Parathyroid adenoma (tissue), 2 donors: ENCODE measurements around the gene ZBTB4.
A peak's percentile ranks its signal among the peaks of the same experiment; 100 is the strongest.
"Not testable (repeated sequence)": the region's sequence is repeated elsewhere in the genome, so short reads cannot be mapped to it uniquely, and the experiment has no call there.

ENCODE experiments used
- H2AFZ ChIP-seq: fragments of 300-600 bp; sonication (generic); one replicate; pipeline ENCODE4 v1.7.0; 2017; ENCODE audit warnings: antibody characterized with exemption, mild to moderate bottlenecking
- H3K27ac ChIP-seq: fragments of 300-600 bp; sonication (generic); one replicate; pipeline ENCODE4 v1.7.0; 2017
- H3K27me3 ChIP-seq: fragments of 300-600 bp; sonication (generic); one replicate; pipeline ENCODE4 v1.7.0; 2017; ENCODE audit warnings: low read length; ENCODE audit not compliant: control insufficient read depth, insufficient read depth
- H3K36me3 ChIP-seq: fragments of 300-600 bp; sonication (generic); one replicate; pipeline ENCODE4 v1.7.0; 2017; ENCODE audit warnings: low read length; ENCODE audit not compliant: control insufficient read depth, insufficient read depth
- H3K4me1 ChIP-seq: fragments of 300-600 bp; sonication (generic); one replicate; pipeline ENCODE4 v1.7.0; 2017; ENCODE audit warnings: control low read depth
- H3K4me2 ChIP-seq: fragments of 300-600 bp; sonication (generic); one replicate; pipeline ENCODE4 v1.7.0; 2017; ENCODE audit warnings: low read length
- H3K4me3 ChIP-seq: fragments of 300-600 bp; sonication (generic); one replicate; pipeline ENCODE4 v1.7.0; 2017; ENCODE audit warnings: low read depth, low read length
- H3K79me2 ChIP-seq: fragments of 300-600 bp; sonication (generic); one replicate; pipeline ENCODE4 v1.7.0; 2017; ENCODE audit warnings: control low read depth
- H3K9ac ChIP-seq: fragments of 300-600 bp; sonication (generic); one replicate; pipeline ENCODE4 v1.7.0; 2017; ENCODE audit warnings: mild to moderate bottlenecking
- H3K9me3 ChIP-seq: fragments of 300-600 bp; sonication (generic); one replicate; pipeline ENCODE4 v1.7.0; 2017; ENCODE audit warnings: low read length; ENCODE audit not compliant: control insufficient read depth
- TF ChIP-seq, protein P1 (sequence below): fragments of 300-600 bp; sonication (generic); IDR thresholded peaks from one replicate; pipeline ENCODE4 v1.7.0; 2017; ENCODE audit warnings: antibody characterized with exemption, mild to moderate bottlenecking
- donor health status: primary hyperparathyroidism.

Gene ZBTB4

GRCh38 chr17:7484919-7485377, 5.5 kb upstream of the ZBTB4 start:
- Histone ChIP-seq H3K9ac (no peak overlapping the region), H3K9me3 (no peaks in the 10 kb centered on the region), H3K4me1 (peaks cover 10% of the 10 kb centered on the region), H2AFZ (peak overlapping the region; percentile 65), H3K27me3 (no peaks in the 10 kb centered on the region), H3K4me2 (peak overlapping the region; percentile 72), H3K4me3 (peak overlapping the region; percentile 97), H3K36me3 (no peaks in the 10 kb centered on the region), H3K27ac (peak overlapping the region; percentile 98), H3K79me2 (peaks cover 50% of the 10 kb centered on the region)
- TF ChIP-seq, protein P1, sequence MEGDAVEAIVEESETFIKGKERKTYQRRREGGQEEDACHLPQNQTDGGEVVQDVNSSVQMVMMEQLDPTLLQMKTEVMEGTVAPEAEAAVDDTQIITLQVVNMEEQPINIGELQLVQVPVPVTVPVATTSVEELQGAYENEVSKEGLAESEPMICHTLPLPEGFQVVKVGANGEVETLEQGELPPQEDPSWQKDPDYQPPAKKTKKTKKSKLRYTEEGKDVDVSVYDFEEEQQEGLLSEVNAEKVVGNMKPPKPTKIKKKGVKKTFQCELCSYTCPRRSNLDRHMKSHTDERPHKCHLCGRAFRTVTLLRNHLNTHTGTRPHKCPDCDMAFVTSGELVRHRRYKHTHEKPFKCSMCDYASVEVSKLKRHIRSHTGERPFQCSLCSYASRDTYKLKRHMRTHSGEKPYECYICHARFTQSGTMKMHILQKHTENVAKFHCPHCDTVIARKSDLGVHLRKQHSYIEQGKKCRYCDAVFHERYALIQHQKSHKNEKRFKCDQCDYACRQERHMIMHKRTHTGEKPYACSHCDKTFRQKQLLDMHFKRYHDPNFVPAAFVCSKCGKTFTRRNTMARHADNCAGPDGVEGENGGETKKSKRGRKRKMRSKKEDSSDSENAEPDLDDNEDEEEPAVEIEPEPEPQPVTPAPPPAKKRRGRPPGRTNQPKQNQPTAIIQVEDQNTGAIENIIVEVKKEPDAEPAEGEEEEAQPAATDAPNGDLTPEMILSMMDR, result no peak

GRCh38 chr17:7484067-7484918, 4.9 kb upstream of the ZBTB4 start, which contains the start of gene POLR2A:
POLR2A (plus strand) TSS chr17:7484366.
- Histone ChIP-seq H3K4me3 (peak within 1 kb of the TSS; percentile 97), H3K79me2 (peaks cover 49% of the 10 kb centered on the region), H2AFZ (peak within 1 kb of the TSS; percentile 80), H3K9ac (peak within 1 kb of the TSS; percentile 57), H3K4me2 (peak within 1 kb of the TSS; percentile 100), H3K4me1 (peaks cover 12% of the 10 kb centered on the region), H3K27me3 (no peaks in the 10 kb centered on the region), H3K36me3 (no peaks in the 10 kb centered on the region), H3K27ac (peak within 1 kb of the TSS; percentile 98), H3K9me3 (no peaks in the 10 kb centered on the region)
- TF ChIP-seq, protein P1, result peak; percentile 14

DNA sequence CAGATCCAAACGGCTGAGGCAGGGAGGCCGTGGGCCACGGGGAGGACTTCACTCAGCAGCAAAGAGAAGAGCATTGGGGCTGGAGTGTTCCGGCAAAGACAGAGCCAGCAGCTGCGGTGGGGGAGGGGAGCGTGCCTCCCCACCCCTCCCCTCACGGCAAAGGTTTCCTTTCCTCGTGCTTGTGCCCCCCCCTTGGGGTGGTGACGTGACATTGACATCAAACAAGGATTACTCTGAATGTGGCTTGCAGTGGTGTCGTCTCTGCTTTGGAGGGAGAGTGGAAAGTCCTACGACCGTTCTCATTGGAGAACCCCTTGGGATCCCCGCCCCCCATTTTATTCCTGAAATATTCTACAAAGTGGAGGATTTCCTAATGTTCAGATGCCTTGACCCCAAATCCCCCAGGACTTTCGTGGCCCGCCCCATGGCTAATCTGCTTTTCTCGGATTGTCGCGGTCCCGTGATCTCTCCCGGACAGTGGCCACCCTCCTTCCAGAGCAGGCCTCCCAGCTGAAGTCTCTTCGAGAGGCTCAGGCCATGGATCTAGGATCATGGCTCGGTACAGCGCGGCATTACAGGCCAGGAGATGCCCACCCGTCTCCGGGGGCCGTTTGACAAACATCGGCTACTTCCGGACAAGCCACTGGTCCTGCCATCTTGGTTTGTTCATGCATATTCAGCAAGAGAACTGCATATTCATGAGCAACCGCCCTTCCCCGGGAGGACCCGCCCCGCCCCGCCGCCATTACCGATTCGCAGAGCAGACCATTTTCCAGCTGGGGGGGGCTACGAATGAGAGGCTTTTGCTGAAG, 4.0 kb upstream of the ZBTB4 start:
- H3K9ac ChIP-seq, result peak overlapping the region; percentile 57
- peak overlapping the region; percentile 98 for H3K27ac ChIP-seq
- peaks cover 12% of the 10 kb centered on the region for H3K4me1 ChIP-seq
- peak overlapping the region; percentile 97 for H3K4me3 ChIP-seq
- no peaks in the 10 kb centered on the region for H3K27me3 ChIP-seq
- peaks cover 45% of the 10 kb centered on the region for H3K79me2 ChIP-seq
- no peaks in the 10 kb centered on the region for H3K9me3 ChIP-seq
- peak overlapping the region; percentile 100 for H3K4me2 ChIP-seq
- H3K36me3 ChIP-seq, result no peaks in the 10 kb centered on the region
- H2AFZ ChIP-seq, result peak overlapping the region; percentile 80
- TF ChIP-seq, protein P1, result no peak

DNA sequence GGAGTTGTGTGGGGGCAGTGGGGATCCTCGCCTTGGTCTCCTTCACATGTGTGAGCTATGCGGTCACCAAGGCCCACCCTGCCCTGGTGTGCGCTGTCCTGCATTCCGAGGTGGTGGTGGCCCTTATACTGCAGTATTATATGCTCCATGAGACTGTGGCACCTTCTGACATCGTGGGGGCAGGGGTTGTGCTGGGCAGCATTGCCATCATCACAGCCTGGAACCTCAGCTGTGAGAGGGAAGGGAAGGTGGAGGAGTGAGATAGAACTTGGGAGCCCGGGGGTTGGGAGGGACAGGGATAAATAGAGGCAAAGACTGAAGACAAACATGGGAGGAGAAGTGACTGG, 3.3 kb upstream of the ZBTB4 start:
- H3K4me3 ChIP-seq, result peak overlapping the region; percentile 97
- H3K9ac ChIP-seq, H3K27me3 ChIP-seq, H2AFZ ChIP-seq, H3K9me3 ChIP-seq, H3K36me3 ChIP-seq: not testable (repeated sequence)
- H3K27ac ChIP-seq, result peak overlapping the region; percentile 98
- peaks cover 48% of the 10 kb centered on the region for H3K79me2 ChIP-seq
- H3K4me2 ChIP-seq, result peak overlapping the region; percentile 100
- H3K4me1 ChIP-seq, result peaks cover 15% of the 10 kb centered on the region

DNA sequence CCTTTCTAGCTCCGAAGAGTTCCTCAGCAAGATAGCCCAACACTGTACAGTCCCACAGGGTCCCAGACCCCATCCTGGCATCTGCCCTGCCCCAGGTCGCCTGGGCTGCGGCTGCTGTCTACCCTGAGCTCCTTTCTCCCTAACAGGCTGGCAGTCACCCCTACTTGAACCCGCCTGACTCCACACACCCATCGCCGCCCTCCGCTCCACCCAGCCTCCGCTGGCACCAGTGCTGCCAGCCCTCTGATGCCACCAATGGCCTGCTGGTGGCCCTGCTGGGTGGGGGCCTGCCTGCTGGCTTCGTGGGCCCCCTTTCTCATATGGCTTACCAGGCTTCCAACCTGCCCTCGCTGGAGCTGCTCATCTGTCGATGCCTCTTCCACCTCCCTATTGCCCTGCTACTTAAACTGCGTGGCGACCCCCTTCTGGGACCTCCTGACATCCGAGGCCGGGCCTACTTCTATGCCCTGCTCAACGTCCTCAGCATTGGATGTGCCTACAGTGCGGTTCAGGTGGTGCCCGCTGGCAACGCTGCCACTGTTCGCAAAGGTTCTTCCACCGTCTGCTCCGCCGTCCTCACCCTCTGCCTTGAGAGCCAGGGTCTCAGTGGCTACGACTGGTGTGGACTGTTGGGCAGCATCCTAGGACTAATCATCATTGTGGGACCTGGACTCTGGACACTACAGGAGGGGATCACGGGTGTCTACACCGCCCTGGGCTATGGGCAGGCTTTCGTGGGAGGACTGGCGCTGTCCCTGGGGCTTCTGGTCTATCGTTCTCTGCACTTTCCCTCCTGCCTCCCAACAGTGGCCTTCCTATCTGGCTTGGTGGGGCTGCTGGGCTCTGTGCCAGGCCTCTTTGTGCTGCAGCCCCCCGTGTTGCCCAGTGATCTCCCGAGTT, 2.7 kb upstream of the ZBTB4 start:
- not testable (repeated sequence) for H3K4me2 ChIP-seq, H3K9me3 ChIP-seq, H3K36me3 ChIP-seq, H3K27me3 ChIP-seq, H2AFZ ChIP-seq, H3K4me3 ChIP-seq, H3K9ac ChIP-seq
- Histone ChIP-seq H3K79me2 (peaks cover 44% of the 10 kb centered on the region), H3K27ac (peak overlapping the region; percentile 99), H3K4me1 (peaks cover 18% of the 10 kb centered on the region)

DNA sequence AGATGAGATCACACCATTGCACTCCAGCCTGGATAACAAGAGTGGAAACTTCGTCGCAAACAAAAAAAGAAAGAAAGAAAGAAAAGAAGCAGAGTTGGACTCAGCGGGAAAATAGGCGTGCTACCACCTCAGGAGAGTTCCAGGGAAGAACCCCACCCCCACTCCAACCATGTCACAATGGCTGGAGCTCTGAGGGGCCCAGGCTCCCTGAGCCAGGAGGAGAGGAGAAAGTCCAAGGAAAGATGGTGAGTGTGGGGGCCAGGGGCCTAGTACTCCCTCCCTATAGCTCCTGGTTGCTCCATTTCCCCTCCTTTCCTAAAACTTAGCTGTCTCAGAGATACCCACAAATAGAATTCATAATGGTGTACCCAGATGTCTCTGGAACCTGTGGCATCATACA, 1.8 kb upstream of the ZBTB4 start, which contains the start of gene SLC35G6:
Gene SLC35G6 (plus strand): TSS at position 172 of the 400 bp plus-strand sequence. CDS start 71 bp downstream, at position 243.
- Histone ChIP-seq H3K27ac (peak within 1 kb of the TSS; percentile 99), H3K4me2 (peak within 1 kb of the TSS; percentile 86), H2AFZ (peak within 1 kb of the TSS; percentile 92), H3K4me1 (peaks cover 26% of the 10 kb centered on the region), H3K4me3 (peak within 1 kb of the TSS; percentile 77), H3K79me2 (peaks cover 49% of the 10 kb centered on the region)
- H3K9me3 ChIP-seq, H3K36me3 ChIP-seq, H3K9ac ChIP-seq, H3K27me3 ChIP-seq: not testable (repeated sequence)
